Activated CD4-positive, alpha-beta T cell treated with anti-CD3 and anti-CD28 coated beads, Interleukin-2, amount 50 U/mL, for 1 hour (primary cell): ENCODE data around the gene FARS2.
A peak's percentile ranks its signal among the peaks of the same experiment; 100 is the strongest.

Source experiments
- DNase-seq: peaks from one replicate; pipeline ENCODE4 v3.0.0-alpha.2; 2020

Gene FARS2

DNA sequence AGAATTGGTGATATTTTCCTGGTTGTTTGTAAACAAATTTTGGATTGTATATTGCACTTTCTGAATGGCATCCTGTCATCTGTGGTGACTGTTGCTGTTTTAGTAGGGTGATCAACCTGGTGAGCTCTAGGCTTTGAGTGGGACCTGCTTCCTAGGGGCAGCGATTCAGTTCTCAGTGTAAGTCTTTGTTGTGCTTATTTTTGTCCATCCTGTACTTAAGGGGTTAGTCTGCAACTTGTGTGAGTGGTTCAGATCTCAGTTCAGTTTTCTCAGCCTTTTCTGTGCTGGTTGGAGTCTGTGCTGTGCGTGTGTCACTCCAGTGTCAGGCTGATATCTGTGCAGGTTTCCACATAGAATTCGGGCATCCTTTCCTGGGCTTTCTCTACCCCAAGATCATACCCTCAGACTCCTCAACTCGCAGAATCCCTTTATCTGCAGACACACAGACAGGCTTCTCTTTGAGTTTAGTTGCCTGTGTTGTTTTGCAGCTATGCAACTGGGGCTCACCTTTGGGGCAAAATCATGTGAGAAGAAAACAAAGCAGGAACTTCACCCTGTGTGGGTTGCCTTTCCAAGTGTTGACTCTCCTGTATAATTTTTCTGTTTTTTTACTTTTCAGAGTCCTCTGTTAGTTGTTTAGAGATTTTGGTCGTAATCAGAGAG, 177.7 kb downstream of the FARS2 start:
- no peak for DNase-seq

DNA sequence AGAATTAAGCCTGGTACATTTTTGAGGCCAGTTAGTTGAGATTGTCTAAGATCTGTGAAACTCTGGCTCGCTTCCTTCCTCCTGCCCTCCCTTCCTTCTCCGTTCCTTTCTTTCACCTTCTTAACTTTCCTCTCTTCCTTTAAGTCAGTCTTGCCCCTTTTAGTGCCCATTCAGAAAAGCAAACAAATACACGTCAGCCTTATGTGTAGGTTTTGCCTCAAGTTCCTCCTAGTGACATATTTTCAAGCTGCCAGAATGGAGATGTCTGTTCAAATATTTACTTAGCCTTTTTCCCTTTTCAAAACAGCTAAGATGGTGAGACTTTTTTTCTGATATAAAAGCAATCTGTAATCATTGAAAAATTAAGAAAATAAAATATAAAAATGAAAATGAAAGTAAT, 178.4 kb downstream of the FARS2 start:
- no peak for DNase-seq

DNA sequence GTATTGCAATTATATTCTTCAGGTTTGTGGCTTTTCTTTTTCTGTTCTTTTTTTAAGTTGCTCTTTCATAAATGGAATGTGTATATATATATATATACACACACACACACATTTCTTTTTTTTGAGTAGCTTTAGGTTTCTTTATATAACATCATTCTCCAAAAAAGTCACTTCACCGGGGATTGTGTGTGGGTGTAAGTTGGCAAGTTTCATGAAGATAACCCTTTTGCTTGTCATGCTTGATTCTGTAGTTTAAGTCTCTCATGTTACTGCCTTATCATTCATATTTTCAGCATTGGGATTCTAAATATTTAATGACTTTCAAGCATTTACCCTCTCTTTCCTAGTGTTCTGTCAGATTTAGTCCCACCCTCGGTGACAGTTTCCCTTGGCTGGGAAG, 181.0 kb downstream of the FARS2 start:
- no peak for DNase-seq

DNA sequence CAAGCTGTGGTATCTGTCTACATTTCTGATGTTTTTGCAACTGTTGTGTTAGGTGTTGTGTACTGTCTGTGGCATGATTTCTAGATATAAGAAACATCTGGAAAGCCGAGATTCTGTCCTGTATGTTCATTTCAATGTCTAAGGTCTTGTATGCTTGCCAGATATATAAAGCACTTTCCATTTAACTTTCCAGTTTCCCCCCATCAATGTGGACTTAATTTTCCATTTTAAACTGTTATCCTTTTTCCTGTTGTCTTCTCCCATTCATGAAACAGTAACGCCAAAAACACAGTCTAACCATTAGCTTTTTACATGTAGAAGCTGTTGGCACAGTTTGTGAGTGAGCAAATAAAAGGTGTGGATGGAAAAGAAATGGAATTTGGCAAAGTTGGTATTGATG, 181.6 kb downstream of the FARS2 start:
- DNase-seq = no peak

DNA sequence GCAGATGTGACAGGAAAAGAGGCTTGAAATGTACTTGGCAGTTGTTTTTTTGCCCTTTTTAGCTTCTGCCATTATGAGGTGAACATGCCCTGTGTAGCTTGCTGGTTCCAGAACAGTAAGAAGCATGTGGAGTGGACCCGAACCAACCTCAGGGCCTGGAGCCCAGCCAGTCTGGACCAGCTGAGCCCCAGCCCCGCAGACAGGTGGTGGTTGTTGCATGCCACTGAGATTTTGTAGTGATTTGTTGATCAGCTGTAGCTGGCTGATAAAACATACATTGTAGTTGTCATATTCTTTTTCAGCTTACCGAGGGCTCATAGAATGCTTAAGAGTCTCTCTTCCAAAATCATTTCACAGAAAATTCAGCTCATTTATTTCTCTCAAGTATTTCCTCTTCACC, 182.2 kb downstream of the FARS2 start:
- DNase-seq = no peak

DNA sequence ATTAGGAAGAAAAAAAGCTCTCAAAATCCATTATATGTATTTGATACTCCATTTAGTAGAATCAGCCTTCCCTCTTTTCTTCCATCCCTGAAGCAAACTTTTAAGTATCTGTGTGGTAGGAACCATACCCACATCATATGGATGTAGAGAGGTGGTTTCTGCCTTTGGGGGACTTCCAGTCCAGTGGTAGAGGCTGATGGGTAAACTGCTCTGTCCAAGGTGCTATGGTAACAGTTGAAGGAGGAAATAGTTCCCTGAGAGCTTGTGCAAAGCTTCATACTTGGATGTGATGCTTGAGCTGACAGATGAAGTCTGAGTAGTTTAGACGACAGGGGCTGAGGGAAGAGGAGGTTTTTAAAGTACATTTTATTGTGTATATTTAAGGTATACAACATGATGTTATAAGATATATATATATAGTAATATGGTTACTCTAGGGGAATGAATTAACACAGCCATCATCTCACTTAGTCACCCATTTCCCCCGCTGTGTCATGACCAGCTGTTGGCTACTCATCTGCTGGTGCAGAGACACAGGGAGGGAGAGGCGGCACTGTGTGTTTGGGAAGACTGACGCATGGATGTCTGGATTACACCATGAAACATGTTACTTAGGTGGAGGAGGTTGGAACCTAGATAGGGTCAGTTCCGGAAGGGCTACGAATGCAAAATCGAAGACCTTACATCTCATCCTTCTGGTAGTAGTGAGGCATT, 185.2 kb downstream of the FARS2 start:
- no peak for DNase-seq

DNA sequence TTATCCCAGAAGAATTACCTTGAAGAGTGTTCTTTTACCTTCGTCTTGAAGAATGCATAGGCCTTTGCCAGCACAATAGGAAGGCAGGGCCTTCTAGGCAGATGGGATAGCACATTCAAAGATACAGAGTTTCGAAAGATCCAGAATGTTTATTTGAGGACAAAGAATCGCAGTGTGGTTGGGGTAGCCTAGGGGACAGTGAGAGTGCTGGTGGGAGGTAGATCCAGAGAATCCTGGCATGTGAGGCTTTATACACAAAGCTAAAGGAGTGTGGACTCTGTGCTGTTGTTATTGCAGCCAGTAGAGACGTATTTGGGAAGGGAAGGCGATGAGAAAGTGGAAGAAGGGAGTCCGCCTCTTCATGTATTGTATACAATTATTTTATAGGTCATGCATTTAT, 186.6 kb downstream of the FARS2 start:
- no peak for DNase-seq

DNA sequence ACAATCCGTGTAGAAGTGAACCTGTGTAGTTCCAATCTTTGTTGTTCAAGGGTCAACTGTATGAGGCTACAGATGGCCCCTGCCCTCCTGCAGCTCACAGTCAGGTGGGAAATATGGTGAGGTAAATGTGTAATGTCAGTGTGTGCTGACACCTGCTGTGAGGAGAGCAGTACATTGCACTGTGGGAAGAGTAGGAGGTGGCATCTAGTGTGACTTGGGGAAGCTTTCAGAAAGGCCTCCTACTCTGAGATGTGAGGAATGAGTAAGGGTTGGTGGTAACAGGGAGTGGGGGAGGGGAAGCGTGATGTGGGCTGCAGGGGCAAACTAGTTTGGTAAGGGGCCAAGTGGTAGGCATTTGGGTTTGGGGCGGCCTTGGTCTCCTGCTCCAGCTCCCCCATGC, 188.8 kb downstream of the FARS2 start:
- no peak for DNase-seq

DNA sequence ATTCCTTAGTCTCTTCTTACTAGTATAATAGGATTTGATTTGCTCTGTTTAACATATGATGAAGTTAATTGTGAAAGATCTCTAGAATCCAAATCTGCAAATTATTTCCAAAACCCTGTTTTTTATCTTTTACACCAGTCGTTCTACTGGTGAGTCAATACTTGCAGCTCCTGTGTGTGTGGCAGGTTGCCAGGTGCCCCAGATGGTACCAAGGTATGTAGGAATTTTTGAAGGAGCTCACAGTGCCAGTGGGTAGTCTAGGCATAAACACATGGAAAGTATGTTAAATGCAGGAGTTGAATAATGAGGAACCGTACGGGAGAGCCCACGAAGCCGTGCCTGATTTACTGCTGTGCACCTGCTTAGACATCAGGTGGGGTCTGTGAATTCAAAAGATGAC, 192.2 kb downstream of the FARS2 start:
- DNase-seq = no peak

DNA sequence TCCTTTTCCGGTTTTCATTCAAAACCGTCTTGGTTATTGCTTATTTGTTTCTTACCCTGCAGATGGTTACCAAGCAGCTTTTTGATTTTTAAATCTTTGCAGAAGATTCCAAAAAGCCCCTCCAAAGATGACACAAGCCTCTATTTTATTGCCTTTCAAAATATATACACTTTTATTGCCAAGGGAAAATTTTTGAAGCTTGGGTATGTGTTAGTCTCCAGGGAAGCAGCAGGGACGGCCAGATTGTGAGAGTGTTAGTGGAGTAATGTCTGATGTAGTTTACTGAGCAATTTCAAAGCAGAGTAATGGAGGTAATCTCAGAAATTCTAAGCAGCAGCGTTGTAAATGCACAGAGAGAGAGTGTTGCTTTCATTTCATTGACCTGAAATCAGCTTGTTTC, 193.8 kb downstream of the FARS2 start:
- no peak for DNase-seq

DNA sequence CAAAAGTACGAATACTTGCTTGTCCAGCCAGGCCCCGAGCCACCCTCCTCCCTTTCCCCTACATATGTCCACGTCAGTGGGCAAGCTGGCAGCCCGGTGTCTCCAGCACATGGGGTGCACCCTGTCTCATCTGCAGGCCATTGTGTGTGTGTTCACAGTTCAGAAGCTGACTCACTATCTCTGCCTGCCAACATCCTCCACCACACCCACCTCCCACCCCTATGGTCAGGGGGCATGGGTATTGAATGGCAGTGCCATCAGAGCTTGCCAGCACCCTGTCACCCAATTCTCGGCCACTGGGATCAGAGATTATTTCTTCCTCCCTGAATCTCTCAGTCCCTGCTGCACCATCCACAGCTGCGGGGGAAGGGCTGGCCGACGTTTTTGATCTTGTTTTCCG, 195.7 kb downstream of the FARS2 start:
- no peak for DNase-seq

DNA sequence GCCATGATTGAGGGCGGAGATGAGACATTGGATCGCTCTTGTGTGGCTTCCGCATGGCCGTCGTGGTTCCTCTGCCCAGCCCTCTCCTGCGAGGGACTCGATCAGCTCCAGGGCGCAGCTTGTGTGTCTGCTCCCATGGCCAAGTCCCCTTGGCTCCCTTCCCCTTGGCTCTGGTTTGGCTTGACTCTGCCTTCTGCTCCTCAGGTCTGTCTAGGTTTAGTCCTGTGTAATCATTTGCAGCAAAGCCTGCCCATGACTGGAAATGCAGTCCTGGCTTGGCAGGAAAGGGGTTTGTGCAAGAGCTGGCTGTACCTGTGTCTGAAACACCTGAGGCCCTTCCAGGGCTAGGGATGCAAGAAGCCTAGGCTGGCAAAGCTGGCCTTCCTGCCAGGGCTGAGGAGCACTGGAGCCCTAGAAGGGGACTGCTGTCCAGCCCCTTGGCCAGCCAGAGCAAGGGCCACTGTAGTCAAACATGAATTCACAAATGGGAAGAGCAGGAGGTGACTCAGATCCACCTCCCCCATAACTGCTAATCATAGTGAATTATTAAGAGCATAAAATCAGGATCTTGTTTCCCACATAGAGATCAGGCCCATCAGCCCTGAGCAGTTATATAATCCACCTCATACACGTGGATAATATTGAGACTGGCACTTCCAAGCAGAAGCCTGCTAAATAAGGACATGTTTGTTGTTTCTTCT, 196.8 kb downstream of the FARS2 start:
- DNase-seq = no peak

DNA sequence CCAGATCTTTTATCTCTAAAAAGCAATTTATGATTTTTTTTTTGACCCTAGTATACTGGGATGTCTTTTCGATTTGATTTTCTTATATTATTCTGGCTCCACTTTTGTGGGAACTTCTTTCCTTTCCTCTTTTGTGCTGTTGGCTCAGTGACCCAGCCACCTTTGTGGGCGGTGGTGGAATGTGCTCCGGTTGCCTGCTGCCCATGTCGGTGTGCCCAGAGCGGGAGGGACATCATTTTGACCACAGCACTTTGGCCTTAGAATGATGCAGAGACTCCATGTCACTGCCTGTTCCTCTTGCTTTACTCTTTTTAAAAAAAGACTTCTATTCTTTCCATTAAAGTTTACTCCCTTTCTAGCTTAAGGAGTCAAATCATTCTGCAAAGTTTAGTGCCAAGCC, 198.0 kb downstream of the FARS2 start:
- no peak for DNase-seq

DNA sequence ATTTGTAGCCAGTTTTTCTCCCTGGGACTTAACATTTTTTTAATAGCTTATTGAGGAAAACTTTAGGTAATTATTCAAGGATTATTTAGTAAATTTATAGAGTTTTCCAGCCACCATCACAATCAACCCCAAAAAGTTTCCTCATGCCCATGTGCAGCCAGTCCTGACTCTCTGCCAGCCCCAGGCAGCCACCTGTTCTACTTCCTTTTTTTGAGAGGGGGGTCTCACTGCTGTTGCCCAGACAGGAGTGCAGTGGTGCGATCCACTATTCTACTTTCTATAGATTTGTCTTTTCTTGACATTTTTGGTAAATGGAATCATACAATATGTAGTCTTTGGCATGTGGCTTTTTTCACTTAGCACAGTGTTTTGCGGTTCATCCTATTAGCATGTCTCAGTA, 200.1 kb downstream of the FARS2 start:
- no peak for DNase-seq

DNA sequence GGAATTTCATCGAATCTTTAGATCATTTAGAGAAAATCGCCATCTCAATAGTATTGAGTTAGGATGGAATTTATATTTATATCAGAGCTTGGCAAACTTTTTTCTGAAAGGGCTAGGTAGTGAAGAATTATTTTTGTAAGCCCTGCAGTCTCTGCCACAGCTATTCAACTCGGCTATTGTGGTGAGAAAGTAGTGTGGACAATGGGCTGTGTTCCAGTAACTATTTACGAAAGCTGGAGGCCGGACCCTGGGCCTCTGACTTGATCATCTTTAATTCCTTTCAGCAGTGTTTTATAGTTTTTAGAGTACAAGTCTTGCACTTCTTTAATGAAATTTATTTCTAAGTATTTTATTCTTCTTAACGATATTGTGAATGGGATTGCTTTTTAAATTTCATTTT, 201.5 kb downstream of the FARS2 start:
- DNase-seq = no peak

DNA sequence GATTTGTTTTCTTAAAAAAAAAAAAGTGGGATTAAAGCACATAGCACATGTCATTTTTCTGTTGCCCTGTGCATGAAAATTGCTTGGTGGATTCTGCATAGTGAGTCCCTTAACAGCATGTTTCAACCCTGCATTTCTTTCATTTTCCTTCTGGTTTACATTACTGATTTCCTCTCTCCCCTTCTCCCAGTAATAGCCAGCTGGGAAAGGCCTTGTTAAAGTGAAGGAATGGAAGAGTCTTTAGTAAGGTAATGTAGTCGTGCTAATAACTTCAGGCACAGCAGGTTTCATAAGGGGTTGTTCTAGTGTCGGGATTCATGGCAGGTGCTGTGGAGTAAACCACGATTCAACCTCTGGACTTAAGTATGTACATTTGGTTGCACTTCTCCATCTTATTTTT, 202.4 kb downstream of the FARS2 start:
- no peak for DNase-seq

DNA sequence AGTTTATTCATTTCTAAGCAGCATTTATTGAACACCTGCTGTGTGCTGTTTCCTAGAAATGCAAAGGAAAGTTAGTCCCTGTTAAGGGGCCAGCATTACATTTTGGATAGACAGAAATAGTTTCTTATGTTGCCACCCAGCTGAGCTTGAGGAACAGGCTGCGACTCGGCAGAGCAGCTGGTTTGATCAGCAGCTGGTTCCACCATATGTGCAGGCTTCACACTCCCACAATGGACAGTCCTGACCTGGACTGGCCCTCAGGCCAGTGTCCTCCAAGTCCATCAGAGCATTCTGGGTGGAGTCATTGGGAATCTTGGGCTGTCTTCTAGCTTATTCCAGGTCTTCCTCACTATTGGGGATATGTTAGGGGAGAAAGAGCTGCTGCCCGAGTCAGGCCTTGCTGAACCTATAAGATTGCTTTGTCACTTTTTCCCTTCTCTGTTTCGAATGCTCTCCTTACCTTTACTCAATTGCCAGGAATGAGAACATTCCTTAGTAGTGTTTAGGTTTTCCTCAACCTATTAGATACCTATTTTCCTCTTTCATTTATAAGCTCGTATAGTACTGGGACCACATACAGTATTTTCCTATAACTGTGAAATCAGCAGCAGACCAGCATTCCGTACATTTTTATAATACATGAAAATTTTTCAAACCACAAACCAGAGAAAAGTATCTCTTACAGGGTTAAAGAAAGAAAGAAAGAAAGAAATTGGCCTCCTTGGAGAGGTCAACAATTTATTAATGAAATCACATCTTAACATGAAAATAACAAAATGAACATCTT, 203.0 kb downstream of the FARS2 start:
- DNase-seq = no peak

DNA sequence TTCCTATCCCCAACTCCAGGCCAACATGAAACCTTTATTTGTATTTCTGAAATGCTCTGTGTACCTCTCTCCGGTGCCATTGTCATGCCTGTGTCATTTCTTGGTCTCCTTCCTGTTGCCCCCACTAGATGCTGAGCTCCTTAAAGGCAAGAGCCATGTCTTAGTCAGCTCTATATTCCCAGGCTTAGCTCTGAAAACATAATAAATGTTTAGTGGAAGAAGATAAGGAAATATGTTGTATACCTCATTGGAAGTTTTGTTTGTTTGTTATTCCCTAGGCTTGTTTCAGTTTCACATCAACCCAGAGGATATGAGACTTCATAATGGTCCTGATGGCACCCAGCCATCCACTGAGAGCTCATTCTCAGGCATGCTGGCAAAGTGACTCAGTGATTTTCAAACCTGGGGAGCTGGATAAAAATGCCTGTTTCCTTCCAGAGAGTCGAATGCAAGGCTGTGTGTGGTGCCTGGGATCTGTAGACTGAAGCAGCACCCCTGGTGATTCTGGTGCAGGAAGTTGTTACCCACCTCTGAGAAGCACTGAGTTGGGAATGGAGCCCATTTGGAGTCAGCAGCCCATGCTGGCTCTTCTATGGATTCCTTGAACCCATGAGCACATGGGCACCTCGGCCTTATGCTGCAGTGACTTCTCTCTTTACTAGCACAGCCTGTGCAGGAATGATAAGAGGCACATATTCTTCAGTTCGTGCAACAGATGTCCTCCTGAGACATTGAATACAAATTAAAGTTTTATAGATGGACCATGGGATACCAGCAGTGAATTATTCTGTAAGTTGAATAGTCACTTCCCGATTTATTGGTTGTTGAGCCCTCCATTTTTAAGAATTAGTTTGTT, 205.2 kb downstream of the FARS2 start:
- DNase-seq = no peak

DNA sequence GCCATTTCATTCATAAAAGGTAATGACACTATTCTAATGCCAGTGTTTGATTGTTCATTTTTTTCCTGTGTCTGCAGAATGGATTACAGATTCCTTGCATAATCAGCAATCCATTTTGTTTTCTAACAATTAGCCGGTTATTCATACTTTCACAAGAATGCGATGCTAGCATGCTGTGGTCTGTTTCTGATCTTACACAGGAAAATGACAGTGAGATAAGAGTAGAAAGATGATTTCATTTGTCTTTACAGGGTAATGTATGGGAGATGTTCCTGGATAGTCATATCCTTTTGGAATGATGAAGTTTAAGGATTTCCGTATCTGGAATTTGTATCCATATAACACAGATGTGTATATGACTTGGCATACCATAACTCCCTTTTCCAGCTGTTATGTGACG, 207.3 kb downstream of the FARS2 start:
- no peak for DNase-seq

DNA sequence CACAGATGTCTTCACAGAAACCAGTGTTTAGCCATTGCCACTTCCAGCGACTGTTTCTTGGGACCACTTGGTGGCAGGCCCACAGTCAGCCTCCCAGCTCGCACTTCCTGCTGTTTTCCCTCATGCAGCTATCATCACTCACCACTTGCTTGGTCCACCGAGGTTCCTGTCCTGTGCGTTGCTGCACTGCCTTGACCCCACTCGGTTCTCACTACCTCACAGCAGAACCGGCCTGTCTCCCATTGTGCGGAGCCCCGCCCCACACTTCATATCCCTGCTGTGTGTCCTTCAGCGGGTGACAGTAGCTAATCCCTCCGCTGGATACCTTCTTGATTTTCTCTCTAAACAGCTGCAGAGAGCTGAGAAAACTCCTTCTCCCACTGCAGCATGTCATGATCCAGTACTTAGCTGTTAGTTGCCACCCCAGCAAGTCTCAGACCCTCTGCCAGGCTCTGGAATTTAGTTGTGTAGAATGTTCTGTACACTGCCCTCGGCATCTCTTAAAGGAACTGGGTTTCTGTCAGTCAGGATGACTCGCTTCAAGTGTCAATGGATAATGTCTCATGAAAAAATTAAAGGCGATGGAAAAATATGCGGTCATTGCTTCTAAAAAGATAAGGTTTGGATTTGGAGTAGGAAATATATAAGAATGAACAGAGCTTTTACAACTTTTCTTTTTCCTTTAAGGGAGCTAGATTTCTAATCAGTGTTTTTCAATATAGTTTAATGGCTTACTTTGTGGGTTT, 208.0 kb downstream of the FARS2 start:
- no peak for DNase-seq

DNA sequence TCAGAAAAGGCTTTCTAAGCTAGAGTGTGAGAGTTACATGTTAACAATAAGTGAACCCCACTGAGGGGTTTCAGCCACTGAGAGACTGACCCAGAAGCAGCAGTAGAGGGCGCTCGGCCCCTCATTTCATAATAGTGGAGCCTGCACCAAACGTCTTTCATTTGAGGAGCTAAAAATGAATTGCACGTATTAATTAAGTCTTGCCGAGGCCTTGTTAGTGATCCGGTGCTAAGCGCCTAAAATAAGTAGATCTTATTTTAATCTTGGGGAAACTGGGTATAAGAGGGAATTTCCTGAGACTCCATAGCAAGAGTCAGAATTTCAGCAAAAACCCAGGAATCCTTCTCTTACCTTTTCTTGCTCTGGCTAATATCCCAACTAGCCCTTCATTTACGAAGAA, 209.7 kb downstream of the FARS2 start:
- peak; percentile 61 for DNase-seq
